ENCODE data around the gene PTTG1IP.
A peak's percentile ranks its signal among the peaks of the same experiment; 100 is the strongest.
"Not testable (repeated sequence)": the region's sequence is repeated elsewhere in the genome, so short reads cannot be mapped to it uniquely, and the experiment has no call there.

PTTG1IP gene

DNA sequence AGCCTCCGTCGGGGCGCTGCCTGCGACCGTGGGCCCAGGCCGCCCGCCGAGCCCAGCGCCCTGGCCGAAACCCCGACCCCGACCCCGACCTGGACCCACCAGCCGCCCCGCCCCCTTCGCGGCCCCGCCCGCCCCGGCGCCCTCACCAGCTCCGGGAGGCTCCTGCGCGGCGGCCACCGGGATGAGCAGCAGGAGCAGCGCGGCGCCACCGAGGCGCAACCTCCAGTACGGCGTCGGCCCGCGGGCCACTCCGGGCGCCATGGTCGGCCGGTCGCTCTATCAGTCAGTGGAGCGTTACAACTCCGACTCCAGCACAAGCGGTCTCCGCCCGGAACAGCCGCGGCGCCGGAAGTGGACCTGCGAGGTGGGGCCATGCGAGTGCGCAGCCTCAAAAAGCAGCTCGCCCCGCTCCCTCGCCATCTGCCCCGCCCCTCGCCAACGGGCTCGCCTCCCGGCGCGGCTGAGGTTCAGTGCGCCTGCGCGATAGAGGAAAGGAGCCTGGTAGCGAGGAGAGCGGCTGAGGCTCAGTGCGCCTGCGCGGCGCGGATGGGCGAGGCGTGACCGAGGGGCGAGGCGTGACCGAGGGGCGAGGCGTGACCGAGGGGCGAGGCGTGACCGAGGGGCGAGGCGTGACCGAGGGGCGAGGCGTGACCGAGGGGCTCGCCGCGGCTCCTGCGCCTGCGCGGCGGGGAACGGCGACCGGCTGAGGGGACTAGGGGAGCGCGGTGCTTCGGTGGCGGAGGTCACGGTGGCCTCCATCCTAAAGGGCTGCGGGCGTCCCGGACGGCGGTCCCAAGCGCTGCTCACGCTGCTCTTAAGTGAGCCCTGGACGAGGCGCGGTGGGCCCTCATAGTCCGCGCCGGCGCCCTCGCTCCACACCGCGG is at the start of gene PTTG1IP:
Gene PTTG1IP, minus strand, starts transcription at position 335 of the 884 bp plus-strand sequence. Its CDS starts 74 bp downstream, at position 261.
- DNase-seq = peak; percentile 62 to 84

- no peak for DNase-seq
Observed at GRCh38 chr21:44921928-44922327, 48.4 kb upstream of the PTTG1IP start.

DNA sequence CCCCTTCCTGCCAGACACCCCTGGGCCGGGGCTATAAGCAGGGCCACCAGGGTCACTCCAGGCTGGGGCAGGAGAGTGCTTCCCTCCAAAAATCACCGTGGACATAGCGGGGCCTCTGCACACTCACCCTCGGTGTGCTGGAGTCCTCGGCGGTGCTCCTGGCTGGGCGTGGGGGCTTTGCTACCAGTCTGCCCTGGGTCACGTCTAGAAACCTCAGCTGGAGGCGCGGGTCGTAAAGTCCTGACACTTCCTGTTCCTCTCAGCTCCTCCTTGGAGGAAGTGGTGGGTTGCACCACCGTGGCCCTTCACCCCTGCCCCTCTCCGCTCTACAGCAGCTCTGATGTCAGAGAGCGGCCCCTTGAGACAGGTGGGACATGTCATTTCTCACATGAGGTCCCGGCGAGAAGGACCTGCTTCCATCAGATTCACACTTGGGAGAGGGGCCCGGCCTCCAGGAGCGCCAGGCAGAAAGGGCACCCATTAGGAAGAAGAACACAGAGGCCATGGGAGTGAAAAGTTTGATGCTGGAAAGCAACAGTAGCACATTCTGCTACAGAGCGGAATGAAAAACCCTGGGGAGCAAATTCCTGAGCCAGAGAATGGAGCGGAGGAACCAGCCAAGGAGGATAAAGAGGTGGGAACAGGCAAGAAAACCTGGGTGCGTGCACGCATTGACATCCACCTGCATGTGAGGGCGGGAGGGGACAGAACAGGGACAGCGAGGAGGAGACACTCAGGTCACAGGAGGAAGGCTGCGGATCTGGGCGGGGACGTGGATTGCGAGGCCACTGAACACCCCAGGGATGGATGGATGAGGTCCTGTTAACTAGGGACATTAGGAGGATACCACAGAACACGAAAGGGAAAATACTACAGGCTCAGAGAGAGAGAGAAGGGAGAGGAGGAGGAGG is 47.5 kb upstream of the PTTG1IP start, which contains the start of gene ITGB2:
Gene ITGB2, minus strand, starts transcription at position 206 of the 911 bp plus-strand sequence. CDS start 10,117 bp downstream, outside the sequence.
- DNase-seq = no peak

DNA sequence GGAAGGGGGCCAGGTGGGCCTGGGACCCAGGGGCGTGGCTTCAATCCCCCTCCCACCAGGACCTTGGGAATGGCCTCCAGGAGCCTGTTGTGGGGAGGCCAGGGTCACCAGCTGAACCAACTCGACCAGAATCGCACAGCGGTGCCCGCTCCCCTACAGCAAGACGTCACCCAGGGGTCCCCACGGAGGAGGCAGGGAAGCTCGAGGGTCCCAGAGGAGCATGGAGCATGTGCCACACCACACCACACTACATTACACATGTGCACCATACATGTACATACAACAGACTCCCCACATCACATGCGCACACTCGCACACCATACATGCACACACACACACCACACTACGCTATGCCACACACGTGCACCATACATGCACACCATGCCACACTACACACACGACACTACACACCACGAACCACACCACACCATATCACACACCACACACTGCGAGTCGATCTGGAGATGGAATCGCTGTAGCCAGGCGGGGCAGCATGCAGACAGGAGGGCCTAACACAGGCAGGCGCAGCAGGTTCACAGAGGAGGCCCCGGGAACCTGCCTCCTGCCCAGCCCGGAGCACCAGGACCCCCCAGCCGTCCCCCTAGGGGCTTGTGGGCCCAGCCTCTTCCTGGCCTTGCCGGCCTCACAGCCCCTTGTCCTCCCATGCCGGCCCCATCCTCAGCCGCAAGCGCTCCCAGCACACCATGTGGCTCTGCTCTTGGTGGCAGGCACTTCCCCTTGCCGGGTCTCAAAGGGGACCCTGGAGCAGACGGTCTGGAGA is 46.6 kb upstream of the PTTG1IP start:
- DNase-seq = no peak

DNA sequence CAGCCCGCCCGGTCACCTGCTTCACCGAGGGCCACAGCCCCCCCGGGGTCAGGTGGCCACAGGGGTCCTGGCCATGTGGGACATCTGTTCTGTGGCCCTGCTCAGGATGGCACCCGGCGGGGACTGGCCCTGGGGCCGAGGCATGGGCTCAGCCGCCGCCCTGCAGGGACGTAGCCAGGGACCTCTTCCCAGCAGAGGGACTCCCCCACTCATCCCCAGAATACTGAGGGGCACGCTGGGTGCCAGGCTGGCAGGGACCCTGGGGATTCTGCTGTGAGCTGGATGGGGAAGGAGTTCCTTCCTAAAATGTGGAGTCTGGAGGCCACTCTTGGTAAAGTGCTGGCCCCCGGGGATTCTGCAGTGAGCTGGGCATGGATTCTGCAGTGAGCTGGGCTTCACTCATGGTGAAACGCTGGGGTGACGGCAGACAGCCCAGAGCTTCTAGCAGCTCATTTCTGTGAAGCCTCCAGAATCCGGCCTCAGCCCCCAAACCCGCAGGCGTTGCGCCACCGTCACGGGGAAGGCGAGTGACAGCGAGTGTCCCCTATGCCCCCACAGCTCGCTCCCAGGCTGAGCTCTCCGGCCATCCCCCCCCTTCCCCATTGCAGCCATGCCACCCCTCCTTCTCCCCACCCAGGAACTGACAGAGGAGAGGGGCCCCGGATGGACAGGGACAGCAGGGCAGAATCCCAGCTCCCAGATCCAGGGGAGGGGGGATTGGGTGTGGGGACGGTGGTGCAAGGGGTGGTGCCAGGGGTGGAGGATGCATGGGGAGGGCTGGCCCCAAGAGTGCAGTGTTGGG is 45.8 kb upstream of the PTTG1IP start:
- no peak for DNase-seq

GRCh38 chr21:44918581-44919033 is 45.1 kb upstream of the PTTG1IP start:
- no peak for DNase-seq

DNA sequence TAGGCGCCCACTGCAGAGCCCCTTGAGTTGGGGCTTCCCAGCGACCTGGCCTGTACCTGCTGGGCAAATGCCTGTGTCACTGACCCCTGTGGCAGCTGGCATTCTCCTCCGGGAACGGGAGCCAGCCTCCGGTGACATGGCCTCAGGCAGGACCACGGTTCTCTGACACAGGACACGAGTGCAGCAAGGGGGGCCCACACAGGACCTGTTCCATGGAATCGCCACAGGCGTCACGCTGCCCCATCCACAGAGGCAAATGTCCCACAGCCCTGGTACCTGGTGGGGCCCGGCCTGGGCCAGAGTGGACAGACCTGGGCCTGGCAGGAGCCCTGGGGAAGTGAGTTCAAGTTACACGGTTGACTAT is 44.6 kb upstream of the PTTG1IP start:
- no peak for DNase-seq

GRCh38 chr21:44917446-44918106 is 44.1 kb upstream of the PTTG1IP start:
- DNase-seq = no peak

GRCh38 chr21:44916965-44917364 is 43.5 kb upstream of the PTTG1IP start:
- DNase-seq = no peak

GRCh38 chr21:44914176-44914874 is 40.8 kb upstream of the PTTG1IP start:
- DNase-seq = no peak

- DNase-seq = no peak
Observed at GRCh38 chr21:44913425-44914175, 40.1 kb upstream of the PTTG1IP start.

DNA sequence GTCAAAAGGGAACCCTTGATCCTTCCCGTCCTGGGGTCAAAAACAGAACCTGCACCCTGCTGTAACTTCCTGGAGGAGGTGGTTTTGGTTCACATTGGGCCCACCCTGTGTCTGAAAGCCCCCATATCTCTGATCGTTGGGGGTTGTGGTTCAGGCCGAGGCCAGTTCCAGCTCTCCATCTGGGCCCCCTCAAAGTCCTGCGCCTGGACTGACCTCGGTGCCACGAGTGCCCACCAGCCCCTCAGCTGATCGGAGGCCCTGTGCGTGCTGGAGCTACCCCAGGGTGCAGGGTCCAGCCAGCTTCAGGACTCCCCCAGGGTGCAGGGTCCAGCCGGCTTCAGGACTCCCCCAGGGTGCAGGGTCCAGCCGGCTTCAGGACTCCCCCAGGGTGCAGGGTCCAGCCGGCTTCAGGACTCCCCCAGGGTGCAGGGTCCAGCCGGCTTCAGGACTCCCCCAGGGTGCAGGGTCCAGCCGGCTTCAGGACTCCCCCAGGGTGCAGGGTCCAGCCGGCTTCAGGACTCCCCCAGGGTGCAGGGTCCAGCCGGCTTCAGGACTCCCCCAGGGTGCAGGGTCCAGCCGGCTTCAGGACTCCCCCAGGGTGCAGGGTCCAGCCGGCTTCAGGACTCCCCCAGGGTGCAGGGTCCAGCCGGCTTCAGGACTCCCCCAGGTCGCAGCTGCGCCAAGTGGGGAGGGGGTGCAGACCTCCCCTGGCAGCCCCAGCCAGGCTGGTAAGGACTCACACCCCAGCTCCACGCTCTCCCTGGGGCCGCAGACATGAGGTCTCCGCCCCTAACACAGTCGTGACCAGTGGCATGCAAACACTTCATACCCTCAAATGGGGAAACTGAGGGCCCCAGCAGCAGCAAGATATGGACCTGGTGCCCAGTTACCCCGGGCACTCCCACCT is 39.3 kb upstream of the PTTG1IP start:
- DNase-seq = not testable (repeated sequence)

- DNase-seq = no peak
Observed at GRCh38 chr21:44912158-44912473, 38.6 kb upstream of the PTTG1IP start.

DNA sequence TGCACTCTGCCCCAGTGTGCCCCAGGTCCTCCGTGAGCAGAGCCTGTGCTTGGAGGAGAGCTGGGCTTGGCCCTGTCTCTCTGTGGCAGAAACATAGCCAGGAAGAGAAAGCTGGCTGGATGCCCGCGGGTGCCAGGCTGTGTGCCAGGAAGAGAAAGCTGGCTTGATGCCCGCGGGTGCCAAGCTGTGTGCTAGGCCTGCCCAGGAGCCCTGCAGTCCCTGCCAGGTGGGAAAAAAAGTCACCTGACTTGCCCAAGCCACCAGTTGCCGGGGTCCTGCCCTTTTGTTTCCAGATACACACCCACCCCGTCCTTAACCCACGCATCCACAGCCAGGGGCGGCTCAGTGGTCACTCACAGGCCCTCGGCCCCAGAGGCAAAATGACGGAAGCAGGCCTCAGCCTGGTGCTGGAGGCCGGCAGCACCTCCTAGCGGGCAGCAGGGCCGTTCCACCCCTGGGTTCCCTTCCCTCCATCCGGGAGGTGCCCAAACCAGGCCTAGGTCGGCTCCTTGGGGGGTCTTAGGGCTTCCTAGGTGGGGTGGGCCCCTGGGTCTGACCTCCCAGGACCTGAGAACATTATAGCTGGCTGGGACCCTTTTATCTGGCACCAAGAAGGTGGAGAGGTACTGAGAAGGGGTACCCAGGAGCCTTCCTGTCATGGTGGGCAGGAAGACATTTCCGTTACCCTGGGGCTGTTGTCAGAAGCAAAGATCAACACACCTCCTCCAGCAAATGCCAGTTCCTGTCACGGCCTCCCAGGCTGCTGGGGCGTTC is 38.1 kb upstream of the PTTG1IP start:
- DNase-seq = peak; percentile 28 to 69

- DNase-seq = no peak
Observed at GRCh38 chr21:44911068-44911383, 37.5 kb upstream of the PTTG1IP start.

GRCh38 chr21:44910229-44911067 is 37.0 kb upstream of the PTTG1IP start:
- no peak for DNase-seq

DNA sequence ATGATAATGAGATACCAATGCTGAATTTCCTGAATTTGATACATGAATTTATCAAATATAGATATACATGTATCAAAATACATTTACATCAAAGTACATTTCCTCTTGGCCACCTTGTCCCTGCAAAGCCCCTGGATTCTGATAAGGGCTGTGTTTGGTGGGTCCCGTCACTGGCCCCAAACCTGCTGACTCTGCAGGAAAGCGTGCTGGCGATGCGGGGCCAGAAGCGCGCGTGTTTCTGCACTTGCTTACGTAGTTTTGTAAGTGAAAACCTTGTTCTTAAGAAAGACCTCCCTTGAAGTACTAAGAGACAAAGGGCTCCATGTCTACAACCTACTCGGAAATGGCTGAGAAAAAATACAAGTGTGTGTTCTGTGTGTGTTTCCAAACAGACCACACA is 36.2 kb upstream of the PTTG1IP start:
- DNase-seq = no peak

Data from cerebellar nuclear complex (tissue), 1 donor.